CD4-positive, alpha-beta T cell (primary cell): ENCODE measurements around the gene RHPN2. TPM values are rescaled to one million over a fixed set of nuclear protein-coding genes. Genes with fewer than 3 reads are reported as not detected.

Experiments
- ATAC-seq: fragments of 200-7000 bp; cut with Tn5 transposase; one replicate; pipeline ENCODE4 v1.10.0; 2022; ENCODE audit warnings: mild to moderate bottlenecking; ENCODE audit not compliant: poor library complexity
- CTCF ChIA-PET: fragments of 350-600 bp; sonication (Branson Sonifier 250); formaldehyde crosslinking; loops from one replicate; lab custom pipeline; 2021; ENCODE audit warnings: antibody characterized with exemption, inconsistent platforms; lab: Charles Lee
- POLR2A ChIA-PET: fragments of 350-600 bp; sonication (Branson Sonifier 250); formaldehyde crosslinking; loops from one replicate; lab custom pipeline; 2021; ENCODE audit warnings: antibody characterized with exemption, inconsistent platforms; lab: Charles Lee
- DNase-seq, 14 experiments: peaks; one replicate each; pipeline ENCODE4 v3.0.0-alpha.2; 2013 to 2020; ENCODE audit warnings: mixed read lengths in 2 of 14
- H3K27ac ChIP-seq, 2 donors: one replicate each; pipeline versions ENCODE4 v1.5.1 to v1.7.0; 2013; ENCODE audit warnings: low read length in 2 of 2, low read depth in 1 of 2, mild to moderate bottlenecking in 1 of 2
- H3K27me3 ChIP-seq, 2 experiments: 1 replicate in 1 of 2; 2 replicates in 1 of 2; pipeline versions ENCODE4 v1.6.1 to v1.7.0; 2013; ENCODE audit warnings: low read length in 2 of 2, control low read depth in 1 of 2, mild to moderate bottlenecking in 1 of 2, moderate library complexity in 1 of 2; ENCODE audit not compliant: insufficient read depth in 2 of 2, control insufficient read depth in 1 of 2
- H3K36me3 ChIP-seq: one replicate; pipeline ENCODE4 v1.6.1; 2013; ENCODE audit warnings: low read length, control low read depth; ENCODE audit not compliant: insufficient read depth
- H3K4me1 ChIP-seq: one replicate; pipeline ENCODE4 v1.6.1; 2013; ENCODE audit warnings: low read length, control low read depth; ENCODE audit not compliant: insufficient read depth
- H3K4me3 ChIP-seq: one replicate; pipeline ENCODE4 v1.5.1; 2013; ENCODE audit warnings: mild to moderate bottlenecking, low read length, moderate library complexity
- H3K9me3 ChIP-seq, 2 experiments: 1 replicate in 1 of 2; 2 replicates in 1 of 2; pipeline versions ENCODE4 v1.6.1 to v1.7.0; 2013; ENCODE audit warnings: low read length in 2 of 2, mild to moderate bottlenecking in 2 of 2, control low read depth in 1 of 2, moderate library complexity in 1 of 2; ENCODE audit not compliant: control insufficient read depth in 1 of 2, insufficient read depth in 1 of 2
- H3K27ac Mint-ChIP-seq: one replicate; pipeline ENCODE4 v1.8.0; 2020; ENCODE audit warnings: mixed read lengths
- H3K27me3 Mint-ChIP-seq: one replicate; pipeline ENCODE4 v1.8.0; 2021; ENCODE audit warnings: mixed read lengths
- H3K36me3 Mint-ChIP-seq: one replicate; pipeline ENCODE4 v1.8.0; 2021; ENCODE audit warnings: low read depth, mixed read lengths
- H3K4me1 Mint-ChIP-seq: one replicate; pipeline ENCODE4 v1.8.0; 2021; ENCODE audit warnings: low read depth, mixed read lengths
- H3K4me3 Mint-ChIP-seq: one replicate; pipeline ENCODE4 v1.8.0; 2020; ENCODE audit warnings: mild to moderate bottlenecking, mixed read lengths
- H3K9me3 Mint-ChIP-seq: one replicate; pipeline ENCODE4 v1.8.0; 2020; ENCODE audit warnings: mixed read lengths
- intact Hi-C, 2 experiments: fragments of 100-400 bp; cut with DNase I in 1 of 2; cut with micrococcal nuclease in 1 of 2; formaldehyde crosslinking; loops; one replicate each; pipeline versions ENCODE4 v1.15.1 to v1.9.0; 2023 to 2025; cut with DNase I, micrococcal nuclease
- total RNA-seq, 174 experiments: library from RNA in 2 of 174; stranded (reverse) in 2 of 174; gene quantifications; one replicate each; pipeline ENCODE4 v1.2.3 and lab custom pipeline; 2021 to 2026
- TF ChIP-seq, protein P1 (sequence below): fragments of 200-600 bp; IDR thresholded peaks from one replicate; pipeline ENCODE4 v1.8.0; 2022; ENCODE audit warnings: antibody characterized with exemption, mild to moderate bottlenecking

Gene RHPN2
- total RNA-seq, 2 experiments from 2014 or later = 0.08 TPM; not detected in 1

DNA sequence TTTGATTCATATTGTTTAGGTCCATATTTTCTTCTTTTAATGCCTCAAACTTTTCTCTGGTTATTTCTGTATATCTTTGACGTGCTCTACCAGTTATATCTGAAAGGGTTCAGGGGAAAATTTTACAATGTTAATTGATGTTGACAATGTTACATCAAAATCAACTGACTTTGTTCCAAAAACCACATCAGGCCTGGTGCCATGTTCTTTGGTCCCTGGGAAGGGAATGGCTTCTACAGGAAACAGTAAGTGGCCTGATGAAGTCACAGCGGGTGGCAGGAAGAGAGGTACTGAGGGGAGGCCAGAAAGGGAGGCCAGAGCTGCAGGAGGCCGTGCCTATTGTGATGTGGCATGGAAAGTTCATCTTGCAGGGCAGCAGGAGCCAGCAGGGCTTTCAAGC is 131.1 kb downstream of the RHPN2 start:
- no peaks in the 10 kb centered on the region for H3K9me3 Mint-ChIP-seq
- Histone ChIP-seq H3K4me3 (no peak overlapping the region), H3K4me1 (no peaks in the 10 kb centered on the region), H3K36me3 (peaks cover 17% of the 10 kb centered on the region), H3K27me3 (no peaks in the 10 kb centered on the region), H3K27ac (no peak overlapping the region), H3K9me3 (peaks cover 2% of the 10 kb centered on the region in 2 experiments)
- TF ChIP-seq, protein P1, sequence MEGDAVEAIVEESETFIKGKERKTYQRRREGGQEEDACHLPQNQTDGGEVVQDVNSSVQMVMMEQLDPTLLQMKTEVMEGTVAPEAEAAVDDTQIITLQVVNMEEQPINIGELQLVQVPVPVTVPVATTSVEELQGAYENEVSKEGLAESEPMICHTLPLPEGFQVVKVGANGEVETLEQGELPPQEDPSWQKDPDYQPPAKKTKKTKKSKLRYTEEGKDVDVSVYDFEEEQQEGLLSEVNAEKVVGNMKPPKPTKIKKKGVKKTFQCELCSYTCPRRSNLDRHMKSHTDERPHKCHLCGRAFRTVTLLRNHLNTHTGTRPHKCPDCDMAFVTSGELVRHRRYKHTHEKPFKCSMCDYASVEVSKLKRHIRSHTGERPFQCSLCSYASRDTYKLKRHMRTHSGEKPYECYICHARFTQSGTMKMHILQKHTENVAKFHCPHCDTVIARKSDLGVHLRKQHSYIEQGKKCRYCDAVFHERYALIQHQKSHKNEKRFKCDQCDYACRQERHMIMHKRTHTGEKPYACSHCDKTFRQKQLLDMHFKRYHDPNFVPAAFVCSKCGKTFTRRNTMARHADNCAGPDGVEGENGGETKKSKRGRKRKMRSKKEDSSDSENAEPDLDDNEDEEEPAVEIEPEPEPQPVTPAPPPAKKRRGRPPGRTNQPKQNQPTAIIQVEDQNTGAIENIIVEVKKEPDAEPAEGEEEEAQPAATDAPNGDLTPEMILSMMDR = no peak
- intact Hi-C loops = no loop called here
- POLR2A ChIA-PET = no interaction called here
- DNase-seq (no peak), ATAC-seq (no peak)
- no peak overlapping the region for H3K27ac Mint-ChIP-seq
- no peak overlapping the region for H3K4me3 Mint-ChIP-seq
- no peaks in the 10 kb centered on the region for H3K4me1 Mint-ChIP-seq
- H3K36me3 Mint-ChIP-seq = peaks cover 67% of the 10 kb centered on the region
- CTCF ChIA-PET = no interaction called here
- H3K27me3 Mint-ChIP-seq = no peaks in the 10 kb centered on the region

DNA sequence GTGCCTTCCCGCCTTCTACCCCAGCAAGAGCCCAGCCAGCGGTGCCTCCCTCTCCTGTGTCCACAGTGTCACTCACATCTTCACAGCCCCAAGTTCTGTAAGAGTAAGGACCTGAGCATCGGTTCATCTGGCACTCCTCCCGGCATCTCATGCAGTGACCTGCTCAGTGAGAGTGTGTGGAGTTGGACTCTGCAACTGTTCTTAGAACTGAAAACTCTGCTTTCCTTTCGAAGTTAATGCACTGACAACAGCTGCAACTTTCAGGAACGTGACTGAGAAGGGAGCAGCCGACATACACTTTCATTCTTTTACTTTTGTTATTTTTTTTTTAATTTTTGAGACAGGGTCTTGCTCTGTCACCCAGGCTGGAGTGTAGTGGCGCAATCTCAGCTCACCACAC is 134.1 kb downstream of the RHPN2 start:
- Mint-ChIP-seq H3K9me3 (peaks cover 2% of the 10 kb centered on the region), H3K4me3 (no peak overlapping the region), H3K27me3 (no peaks in the 10 kb centered on the region), H3K27ac (no peak overlapping the region), H3K4me1 (no peaks in the 10 kb centered on the region), H3K36me3 (peaks cover 76% of the 10 kb centered on the region)
- Histone ChIP-seq H3K4me3 (no peak overlapping the region), H3K9me3 (peaks cover 6% of the 10 kb centered on the region in 2 experiments), H3K4me1 (no peaks in the 10 kb centered on the region), H3K27me3 (no peaks in the 10 kb centered on the region), H3K36me3 (peaks cover 17% of the 10 kb centered on the region), H3K27ac (no peak overlapping the region)
- DNase-seq (no peak), ATAC-seq (no peak)
- CTCF ChIA-PET = no interaction called here
- POLR2A ChIA-PET = no interaction called here
- TF ChIP-seq, protein P1 = no peak
- intact Hi-C loops = no loop called here

DNA sequence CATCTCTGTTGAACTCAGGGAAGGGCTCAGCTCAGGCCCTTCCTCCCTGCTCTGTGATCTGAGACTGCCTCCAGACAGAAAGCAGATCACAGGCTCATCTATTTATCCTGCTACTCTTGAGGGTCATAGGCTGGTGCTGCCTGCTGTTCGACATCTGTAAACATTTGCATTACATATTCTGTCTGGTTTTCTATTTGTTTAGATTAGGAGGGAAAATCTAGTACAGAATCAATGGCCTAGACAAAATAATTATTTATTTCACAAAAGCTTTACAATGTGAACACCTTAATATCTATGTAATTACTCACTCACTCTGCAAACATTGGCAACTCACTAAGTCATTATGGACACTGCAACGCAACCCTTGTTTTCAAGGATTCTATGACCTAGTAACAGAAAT is 135.9 kb downstream of the RHPN2 start:
- Mint-ChIP-seq H3K36me3 (peaks cover 76% of the 10 kb centered on the region), H3K4me1 (no peaks in the 10 kb centered on the region), H3K27me3 (no peaks in the 10 kb centered on the region), H3K9me3 (peaks cover 2% of the 10 kb centered on the region), H3K4me3 (no peak overlapping the region), H3K27ac (no peak overlapping the region)
- CTCF ChIA-PET = no interaction called here
- DNase-seq = no peak
- TF ChIP-seq, protein P1 = no peak
- Histone ChIP-seq H3K27ac (no peak overlapping the region), H3K9me3 (peaks cover 6% of the 10 kb centered on the region in 2 experiments), H3K27me3 (no peaks in the 10 kb centered on the region), H3K4me3 (no peak overlapping the region), H3K36me3 (peaks cover 17% of the 10 kb centered on the region), H3K4me1 (no peaks in the 10 kb centered on the region)
- POLR2A ChIA-PET = no interaction called here
- ATAC-seq = no peak
- intact Hi-C loops = no loop called here

Other genes starting within 250 kb of the RHPN2 start
- gene SLC7A9, start 195.1 kb downstream of the RHPN2 start, total RNA-seq = under 1 TPM in 1 of 2 experiments, not detected in 1; 0.28 TPM
- 1 to 10 TPM; 4.0 to 5.1 TPM for gene CEP89, start 92.9 kb downstream of the RHPN2 start, total RNA-seq
- gene FAAP24, start 92.6 kb downstream of the RHPN2 start, total RNA-seq = 1 to 10 TPM in 1 of 2 experiments, under 1 TPM in 1; 0.91 to 1.4 TPM
- 1 to 10 TPM; 4.6 to 5.5 TPM for gene GPATCH1, start 16.3 kb upstream of the RHPN2 start, total RNA-seq
- not detected for gene WDR88, start 67.2 kb upstream of the RHPN2 start, total RNA-seq
- under 1 TPM in 1 of 2 experiments, not detected in 1; 0.11 TPM for gene LRP3, start 129.4 kb upstream of the RHPN2 start, total RNA-seq
- gene SLC7A10, start 161.0 kb upstream of the RHPN2 start, total RNA-seq = not detected
- gene CEBPA, start 237.6 kb upstream of the RHPN2 start, total RNA-seq = 1 to 10 TPM in 1 of 2 experiments, under 1 TPM in 1; 0.84 to 1.4 TPM